Tibial nerve (tissue), 4 donors: Measurements from ENCODE around the gene KAT8. TPM values are rescaled to one million over a fixed set of nuclear protein-coding genes. Genes with fewer than 3 reads are reported as not detected.
"Not testable (repeated sequence)": the region's sequence is repeated elsewhere in the genome, so short reads cannot be mapped to it uniquely, and the experiment has no call there.

ENCODE experiments used
- DNase-seq, 2 donors: peaks; one replicate each; pipeline ENCODE4 v3.0.0-alpha.2; 2019; ENCODE audit warnings: low spot score in 2 of 2
- H3K27ac ChIP-seq, 4 donors: fragments of 200-600 bp; sonication (generic) in 3 of 4; one replicate each; pipeline ENCODE4 v1.5.1; 2017 to 2019; ENCODE audit warnings: mild to moderate bottlenecking in 1 of 4
- H3K27me3 ChIP-seq, 2 donors: fragments of 200-600 bp; sonication (generic) in 1 of 2; one replicate each; pipeline versions ENCODE4 v1.5.1 to v1.6.0; 2017 to 2019
- H3K36me3 ChIP-seq, 3 donors: fragments of 200-600 bp; sonication (generic); one replicate each; pipeline ENCODE4 v1.5.1; 2018 to 2019
- H3K4me1 ChIP-seq, 4 donors: fragments of 200-600 bp; sonication (generic) in 3 of 4; one replicate each; pipeline ENCODE4 v1.5.1; 2017 to 2019
- H3K4me3 ChIP-seq, 4 donors: fragments of 200-600 bp; sonication (generic) in 3 of 4; one replicate each; pipeline ENCODE4 v1.5.1; 2017 to 2019; ENCODE audit warnings: mild to moderate bottlenecking in 1 of 4, moderate library complexity in 1 of 4
- H3K9me3 ChIP-seq, 4 donors: fragments of 200-600 bp; sonication (generic) in 3 of 4; one replicate each; pipeline ENCODE4 v1.5.1; 2017 to 2019
- EP300 ChIP-seq, 2 donors: sonication (generic); formaldehyde crosslinking; IDR thresholded peaks; one replicate each; pipeline ENCODE4 v1.6.1; 2017; ENCODE audit warnings: antibody characterized with exemption in 2 of 2, mild to moderate bottlenecking in 1 of 2
- POLR2A ChIP-seq, 2 donors: fragments of 450-650 bp; IDR thresholded peaks; one replicate each; pipeline ENCODE4 v1.6.1; 2017; ENCODE audit warnings: antibody characterized with exemption in 2 of 2, mild to moderate bottlenecking in 2 of 2, moderate library complexity in 2 of 2
- WGBS, 2 donors: methylation state at CpG; one replicate each; pipeline ENCODE4 v1.1.5; 2018; 5-methylcytosine and 5-hydroxymethylcytosine counted together
- total RNA-seq, 4 donors: library from RNA; depleted of rRNA; stranded (reverse); fragments of >200 nt; gene quantifications; one replicate each; pipeline ENCODE4 v1.1.0, GENCODE V29; 2016
- TF ChIP-seq, protein P1 (sequence below), 5 experiments: fragments of 200-600 bp in 3 of 5; fragments of 450-650 bp in 2 of 5; sonication (generic) in 3 of 5; IDR thresholded peaks; one replicate each; pipeline ENCODE4 v1.5.1; 2016 to 2019; ENCODE audit warnings: antibody characterized with exemption in 5 of 5, mild to moderate bottlenecking in 3 of 5, moderate library complexity in 2 of 5

The KAT8 gene
- total RNA-seq, 4 donors from 2014 or later = 79.5 to 99.0 (median 92.7) TPM

DNA sequence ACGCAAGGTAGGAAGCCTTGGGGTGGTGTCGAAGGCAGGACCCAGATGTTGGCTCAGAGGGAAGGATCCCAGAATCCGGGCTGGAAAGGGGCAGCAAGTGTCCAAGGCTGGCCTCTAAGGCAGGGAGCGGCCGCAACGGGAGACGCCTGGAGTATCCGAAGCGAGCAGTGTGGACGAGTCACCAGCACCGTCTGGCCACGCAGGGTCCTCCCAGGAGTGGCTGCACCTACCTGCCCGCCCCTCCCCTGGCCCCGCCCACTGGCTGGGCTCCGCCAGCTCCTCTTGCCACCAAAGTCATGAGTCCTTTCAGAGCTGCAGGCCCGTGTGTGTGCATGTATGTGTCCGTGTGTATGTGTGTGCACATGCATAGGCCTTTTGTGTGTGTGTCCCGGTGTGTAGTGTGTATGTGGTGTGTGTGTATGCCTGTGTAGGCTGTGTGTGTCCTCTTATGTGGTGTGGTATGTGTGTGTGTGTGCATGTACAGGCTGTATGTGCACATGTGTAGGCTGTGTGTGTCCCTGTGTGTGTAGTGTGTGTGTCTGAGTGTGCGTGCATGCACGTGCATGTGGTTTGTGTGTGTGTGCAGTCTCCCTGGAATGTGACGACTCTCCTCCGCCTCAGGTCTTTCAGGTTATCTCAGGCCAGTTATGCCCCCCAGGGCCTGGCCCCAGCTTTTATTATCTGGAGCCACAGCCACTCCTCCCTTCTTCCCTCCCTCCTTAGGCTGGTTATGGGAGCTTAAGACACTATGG, 18.2 kb downstream of the KAT8 start, which contains the start of gene PRSS8:
TSS of gene PRSS8 (minus strand) at position 193 of the 752 bp plus-strand sequence. CDS start 229 bp downstream, outside the sequence.
- DNase-seq = no peak
- peaks cover 0 to 19% of the 10 kb centered on the region in 2 donors for H3K27me3 ChIP-seq
- TF ChIP-seq POLR2A (IDR thresholded peaks at IDR 0.05) (no peak), EP300 (IDR thresholded peaks at IDR 0.05) (no peak)
- TF ChIP-seq, protein P1, sequence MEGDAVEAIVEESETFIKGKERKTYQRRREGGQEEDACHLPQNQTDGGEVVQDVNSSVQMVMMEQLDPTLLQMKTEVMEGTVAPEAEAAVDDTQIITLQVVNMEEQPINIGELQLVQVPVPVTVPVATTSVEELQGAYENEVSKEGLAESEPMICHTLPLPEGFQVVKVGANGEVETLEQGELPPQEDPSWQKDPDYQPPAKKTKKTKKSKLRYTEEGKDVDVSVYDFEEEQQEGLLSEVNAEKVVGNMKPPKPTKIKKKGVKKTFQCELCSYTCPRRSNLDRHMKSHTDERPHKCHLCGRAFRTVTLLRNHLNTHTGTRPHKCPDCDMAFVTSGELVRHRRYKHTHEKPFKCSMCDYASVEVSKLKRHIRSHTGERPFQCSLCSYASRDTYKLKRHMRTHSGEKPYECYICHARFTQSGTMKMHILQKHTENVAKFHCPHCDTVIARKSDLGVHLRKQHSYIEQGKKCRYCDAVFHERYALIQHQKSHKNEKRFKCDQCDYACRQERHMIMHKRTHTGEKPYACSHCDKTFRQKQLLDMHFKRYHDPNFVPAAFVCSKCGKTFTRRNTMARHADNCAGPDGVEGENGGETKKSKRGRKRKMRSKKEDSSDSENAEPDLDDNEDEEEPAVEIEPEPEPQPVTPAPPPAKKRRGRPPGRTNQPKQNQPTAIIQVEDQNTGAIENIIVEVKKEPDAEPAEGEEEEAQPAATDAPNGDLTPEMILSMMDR (IDR thresholded peaks at IDR 0.05) = no peak
- peaks cover 0 to 24% (median 0%) of the 10 kb centered on the region in 4 donors for H3K4me1 ChIP-seq
- peaks cover 0 to 27% (median 0%) of the 10 kb centered on the region in 3 donors for H3K36me3 ChIP-seq
- H3K4me3 ChIP-seq = peak within 1 kb of the TSS in 1 of 4 donors; percentile 25
- no peaks in the 10 kb centered on the region for H3K9me3 ChIP-seq
- peak within 1 kb of the TSS in 1 of 4 donors; percentile 76 for H3K27ac ChIP-seq
- 48 to 51% methylated on average over 22 of the region's 22 CpGs for WGBS, 2 donors

DNA sequence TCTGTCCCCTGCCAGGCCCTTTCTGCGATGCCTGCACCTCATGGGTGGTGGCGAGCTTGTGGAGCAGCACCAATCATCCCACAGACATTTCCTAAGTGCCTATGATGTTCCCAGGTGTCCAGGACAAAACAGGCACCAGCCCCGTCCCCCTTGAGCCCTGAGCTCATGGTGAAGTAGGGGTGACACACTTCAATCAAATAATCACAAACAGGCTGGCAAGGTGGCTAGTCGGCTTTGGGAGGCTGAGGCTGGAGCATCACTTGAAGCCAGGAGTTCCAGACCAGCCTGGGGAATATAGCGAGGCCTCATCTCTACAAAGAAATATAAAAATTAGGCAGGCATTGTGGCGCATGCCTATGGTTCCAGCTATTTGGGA, 18.8 kb downstream of the KAT8 start:
- no peak for DNase-seq
- peaks cover 0 to 30% (median 2%) of the 10 kb centered on the region in 4 donors for H3K4me1 ChIP-seq
- peaks cover 0 to 22% (median 0%) of the 10 kb centered on the region in 3 donors for H3K36me3 ChIP-seq
- peaks cover 0 to 19% of the 10 kb centered on the region in 2 donors for H3K27me3 ChIP-seq
- H3K27ac ChIP-seq = no peak overlapping the region
- H3K4me3 ChIP-seq = no peak overlapping the region
- 89 to 91% methylated on average over 6 of the region's 6 CpGs for WGBS, 2 donors
- TF ChIP-seq, protein P1 (IDR thresholded peaks at IDR 0.05) = no peak
- no peak for TF ChIP-seq EP300 (IDR thresholded peaks at IDR 0.05)
- no peak for TF ChIP-seq POLR2A (IDR thresholded peaks at IDR 0.05)
- no peaks in the 10 kb centered on the region for H3K9me3 ChIP-seq

DNA sequence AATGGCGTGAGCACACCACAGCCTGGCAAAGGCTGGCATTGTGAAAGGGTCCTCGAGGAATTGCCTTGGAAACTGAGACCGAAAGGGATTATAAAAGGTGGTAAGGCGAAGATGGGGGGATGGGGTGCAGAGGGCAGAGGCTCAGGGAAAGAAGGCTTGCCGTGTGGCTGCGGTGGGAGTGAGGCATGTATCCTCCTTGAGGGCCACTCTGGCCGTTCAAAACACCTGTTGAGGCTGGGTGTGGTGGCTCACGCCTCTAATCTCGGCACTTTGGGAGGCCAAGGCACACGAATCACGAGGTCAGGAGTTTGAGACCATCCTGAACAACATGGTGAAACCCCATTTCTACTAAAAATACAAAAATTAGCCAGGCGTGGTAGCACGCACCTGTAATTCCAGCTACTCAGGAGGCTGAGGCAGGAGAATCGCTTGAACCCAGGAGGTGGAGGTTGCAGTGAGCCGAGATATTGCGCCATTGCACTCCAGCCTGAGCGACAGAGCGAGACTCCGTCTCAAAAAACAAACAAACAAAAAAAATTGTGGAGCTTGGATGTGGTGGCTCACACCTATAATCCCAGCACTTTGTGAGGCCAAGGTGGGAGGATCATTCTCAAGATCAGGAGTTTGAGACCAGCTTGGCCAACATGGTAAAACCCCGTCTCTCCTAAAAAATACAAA, 19.5 kb downstream of the KAT8 start:
- WGBS, 2 donors = 89 to 91% methylated on average over 20 of the region's 20 CpGs

DNA sequence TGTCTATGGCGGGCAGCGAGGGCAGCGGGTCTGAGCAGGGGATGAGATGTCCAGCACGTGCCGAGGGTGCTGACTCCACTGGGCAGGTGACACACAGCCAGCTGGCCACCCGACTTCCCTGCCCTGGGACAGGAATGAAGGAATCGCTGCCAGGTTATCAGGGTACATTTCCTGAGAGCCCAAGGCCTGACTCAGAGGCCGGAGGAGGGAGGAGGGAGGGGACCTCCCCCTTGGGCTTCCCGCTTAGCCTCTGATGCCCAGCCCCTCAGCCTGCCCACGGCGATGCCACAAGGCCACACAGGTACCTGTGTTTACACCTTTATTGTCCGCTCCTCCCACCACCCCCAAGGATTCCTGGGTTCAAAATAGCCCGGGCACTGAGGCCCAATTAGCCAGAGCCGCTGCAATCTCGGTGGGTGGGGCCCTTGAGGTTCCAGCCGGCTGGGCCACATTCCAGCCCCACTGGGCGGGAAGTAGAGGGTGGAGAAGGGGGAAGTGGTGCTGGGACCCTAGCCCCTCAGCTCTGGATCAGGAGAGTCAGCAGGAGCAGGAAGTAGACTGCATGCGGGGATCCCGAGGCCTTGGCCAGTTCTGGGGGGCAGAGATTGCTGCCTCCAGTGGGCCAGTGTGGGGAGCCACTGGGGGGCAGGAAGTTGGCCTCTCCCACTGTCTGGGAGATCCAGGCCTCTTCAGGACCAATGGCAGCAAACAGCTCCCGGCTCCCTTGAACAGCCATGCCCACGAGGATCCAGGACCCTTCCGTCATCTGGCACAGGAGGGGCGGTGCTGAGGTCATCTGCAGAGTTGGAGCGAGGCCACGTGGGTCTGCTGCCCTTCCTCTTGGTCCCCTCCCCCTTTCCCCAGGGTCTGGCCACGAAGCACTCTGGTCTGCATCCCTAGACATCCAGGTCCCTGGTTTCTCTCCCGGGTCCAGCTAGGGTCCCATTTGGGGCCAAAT, 21.4 kb downstream of the KAT8 start:
- no peaks in the 10 kb centered on the region for H3K36me3 ChIP-seq
- H3K4me3 ChIP-seq = peak overlapping the region in 1 of 4 donors; percentile 25
- peaks cover 0 to 19% of the 10 kb centered on the region in 2 donors for H3K27me3 ChIP-seq
- peak overlapping the region in 3 of 4 donors; percentile 52 to 71 (median 57) for H3K27ac ChIP-seq
- WGBS, 2 donors = 44 to 54% methylated on average over 21 to 27 of the region's 27 CpGs
- H3K4me1 ChIP-seq = peaks cover 0 to 44% (median 12%) of the 10 kb centered on the region in 4 donors
- TF ChIP-seq, protein P1 (IDR thresholded peaks at IDR 0.05) = no peak
- TF ChIP-seq POLR2A (IDR thresholded peaks at IDR 0.05) = no peak
- peak in 1 of 2 donors; percentile 24 for TF ChIP-seq EP300 (IDR thresholded peaks at IDR 0.05)
- DNase-seq = no peak
- H3K9me3 ChIP-seq = no peaks in the 10 kb centered on the region

More for the DNA sequence above, 19.5 kb downstream of the KAT8 start:
- peaks cover 0 to 15% (median 0%) of the 10 kb centered on the region in 3 donors for H3K36me3 ChIP-seq
- peaks cover 0 to 19% of the 10 kb centered on the region in 2 donors for H3K27me3 ChIP-seq
- H3K4me3 ChIP-seq, DNase-seq, H3K9me3 ChIP-seq, H3K27ac ChIP-seq: not testable (repeated sequence)
- H3K4me1 ChIP-seq = peaks cover 0 to 37% (median 7%) of the 10 kb centered on the region in 4 donors

DNA sequence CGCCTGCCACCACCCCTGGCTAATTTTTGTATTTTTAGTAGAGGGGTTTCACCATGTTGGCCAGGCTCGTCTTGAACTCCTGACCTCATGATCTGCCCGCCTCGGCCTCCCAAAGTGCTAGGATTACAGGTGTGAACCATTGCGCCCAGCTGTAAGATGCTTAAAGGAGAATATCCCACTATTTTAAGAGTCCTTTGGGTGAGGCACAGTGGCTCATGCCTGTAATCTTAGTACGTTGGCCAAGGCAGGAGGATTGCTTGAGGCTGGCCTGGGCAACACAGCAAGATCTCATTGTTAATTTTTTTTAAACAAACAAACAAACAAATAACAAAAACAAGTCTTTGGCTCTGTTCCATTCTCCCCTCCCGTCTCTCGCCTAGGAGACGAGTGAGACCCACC, 23.6 kb downstream of the KAT8 start:
- Histone ChIP-seq H3K27ac (peak overlapping the region; percentile 72 to 89 (median 84)), H3K4me1 (peaks cover 0 to 33% (median 12%) of the 10 kb centered on the region in 4 donors), H3K4me3 (peak overlapping the region in 1 of 4 donors; percentile 64)
- 90 to 95% methylated on average over 9 of the region's 9 CpGs for WGBS, 2 donors
- not testable (repeated sequence) for H3K9me3 ChIP-seq, DNase-seq, H3K27me3 ChIP-seq, H3K36me3 ChIP-seq
